AG09309 (cell line): Measurements from ENCODE around the gene GAREM1.

Source experiments
- DNase-seq: peaks from one replicate; pipeline ENCODE4 v3.0.0-alpha.2; 2010; ENCODE audit warnings: low read depth
- H3K4me3 ChIP-seq: 2 replicates; pipeline ENCODE4 v1.5.1; 2011; ENCODE audit warnings: mild to moderate bottlenecking, low read depth, low read length, moderate library complexity; ENCODE audit not compliant: control insufficient read depth
- CTCF ChIP-seq: IDR thresholded peaks from 2 replicates; pipeline ENCODE4 v1.5.1; 2011; ENCODE audit warnings: mild to moderate bottlenecking, low read depth, low read length, inconsistent platforms; ENCODE audit not compliant: insufficient read depth, control insufficient read depth; ENCODE audit errors: missing control alignments

The GAREM1 gene

GRCh38 chr18:32431753-32432152, 38.9 kb downstream of the GAREM1 start:
- no peak for DNase-seq
- TF ChIP-seq CTCF: no peak
- H3K4me3 ChIP-seq: no peak overlapping the region

GRCh38 chr18:32429402-32429801, 41.3 kb downstream of the GAREM1 start:
- no peak overlapping the region for H3K4me3 ChIP-seq
- no peak for TF ChIP-seq CTCF
- DNase-seq: no peak

GRCh38 chr18:32427084-32427900, 43.4 kb downstream of the GAREM1 start:
- TF ChIP-seq CTCF: no peak
- DNase-seq: no peak
- no peak overlapping the region for H3K4me3 ChIP-seq

- no peak overlapping the region for H3K4me3 ChIP-seq
- no peak for TF ChIP-seq CTCF
- peak; percentile 2 for DNase-seq
Measured at GRCh38 chr18:32425466-32425865, 45.2 kb downstream of the GAREM1 start.

GRCh38 chr18:32424696-32425095, 46.0 kb downstream of the GAREM1 start:
- TF ChIP-seq CTCF: no peak

GRCh38 chr18:32422978-32423740, 47.5 kb downstream of the GAREM1 start:
- H3K4me3 ChIP-seq: no peak overlapping the region
- DNase-seq: no peak
- no peak for TF ChIP-seq CTCF

More at GRCh38 chr18:32424696-32425095, 46.0 kb downstream of the GAREM1 start:
- no peak overlapping the region for H3K4me3 ChIP-seq
- DNase-seq: no peak
